Heart left ventricle (tissue), 13 donors: ENCODE measurements around the gene PASK.

ENCODE experiments used
- CTCF ChIP-seq, 12 donors: fragments of 200-600 bp; sonication (generic) in 4 of 12; IDR thresholded peaks; one replicate each; pipeline versions ENCODE4 v1.5.0 to v1.8.0; 2018 to 2022; ENCODE audit warnings: antibody characterized with exemption in 12 of 12, mild to moderate bottlenecking in 5 of 12
- POLR2A ChIP-seq, 2 donors: fragments of 450-650 bp; IDR thresholded peaks; one replicate each; pipeline ENCODE4 v1.6.1; 2017; ENCODE audit warnings: antibody characterized with exemption in 2 of 2, mild to moderate bottlenecking in 2 of 2, moderate library complexity in 2 of 2
- donor health status: ischemic (EF 13 %, LVEDD 7.1; RV severe dilation, severe dysfunction).
- donor health status: DM: no; HTN: yes; CAD: no.
- donor health status: DM: no; HTN: no; CAD: no.
- donor health status: ischemic (EF 25% LVEDD 6.9; RV normal size, moderate dysfunction).
- donor health status: ischemic (EF 25% LVEDD 5.7; RV mildly dilated, moderate dysfunction).
- donor health status: ischemic (EF 35%, LVEDD 5.7; RV mildly dilated, moderate dysfunction).
- donor health status: nonischemic (EF 11% LVEDD 7.7; RV severe dilation, severe dysfunction).
- donor health status: DM: yes; HTN: yes; CAD: no.
- donor health status: PGD.
- donor health status: ischemic (EF 29% LVEDD 5.4; RV normal size, mild dysfunction).
- donor health status: nonischemic (EF 23%, LVEDD 6.1; RV moderate dilation, normal function).

GRCh38 chr2:241064802-241065354, 84.4 kb downstream of the PASK start:
- TF ChIP-seq CTCF (IDR thresholded peaks at IDR 0.05) (no peak), POLR2A (IDR thresholded peaks at IDR 0.05) (no peak)
